ENCODE results near the gene PPP1CA.

DNA sequence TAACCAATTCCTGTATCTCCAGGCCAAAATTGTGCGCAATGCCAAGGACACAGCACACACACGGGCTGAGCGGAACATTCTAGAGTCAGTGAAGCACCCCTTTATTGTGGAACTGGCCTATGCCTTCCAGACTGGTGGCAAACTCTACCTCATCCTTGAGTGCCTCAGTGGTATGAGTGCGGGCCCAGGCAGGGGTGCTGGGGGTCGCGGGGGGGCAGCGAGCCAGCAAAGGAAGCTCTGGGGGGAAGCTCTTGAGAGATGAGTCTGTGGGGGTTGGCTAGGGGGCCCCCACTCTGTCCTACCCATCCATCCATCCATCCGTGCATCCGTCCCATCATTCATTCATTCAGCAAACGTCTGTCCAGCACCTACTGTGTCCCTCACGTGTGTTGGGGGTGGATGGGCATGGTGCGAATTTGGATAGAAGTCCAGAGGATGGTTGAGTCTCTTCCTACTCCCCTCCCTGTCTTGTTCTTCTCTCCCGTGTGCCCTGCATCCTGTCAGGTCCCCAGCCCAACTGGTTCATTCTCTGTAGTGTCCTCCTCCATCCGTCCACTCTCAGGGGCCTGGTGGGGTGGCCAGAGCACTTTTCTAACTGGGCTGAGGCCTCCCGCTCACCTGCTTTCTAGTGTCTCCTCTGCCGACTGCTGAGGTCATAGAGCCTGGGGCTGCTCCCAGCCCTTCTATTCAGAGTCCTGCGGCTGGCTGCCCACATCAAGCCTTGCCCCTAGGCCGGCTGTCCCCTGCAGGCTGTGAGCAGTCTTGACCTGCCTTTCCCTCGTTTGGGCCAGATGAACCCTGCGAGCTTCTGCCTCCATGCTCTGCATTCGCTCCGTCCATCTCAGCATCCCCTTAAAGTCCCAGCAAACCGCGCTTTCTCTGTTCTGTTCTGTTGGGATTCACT lies 29.9 kb upstream of the PPP1CA start:
- TF ChIP-seq, protein P1, sequence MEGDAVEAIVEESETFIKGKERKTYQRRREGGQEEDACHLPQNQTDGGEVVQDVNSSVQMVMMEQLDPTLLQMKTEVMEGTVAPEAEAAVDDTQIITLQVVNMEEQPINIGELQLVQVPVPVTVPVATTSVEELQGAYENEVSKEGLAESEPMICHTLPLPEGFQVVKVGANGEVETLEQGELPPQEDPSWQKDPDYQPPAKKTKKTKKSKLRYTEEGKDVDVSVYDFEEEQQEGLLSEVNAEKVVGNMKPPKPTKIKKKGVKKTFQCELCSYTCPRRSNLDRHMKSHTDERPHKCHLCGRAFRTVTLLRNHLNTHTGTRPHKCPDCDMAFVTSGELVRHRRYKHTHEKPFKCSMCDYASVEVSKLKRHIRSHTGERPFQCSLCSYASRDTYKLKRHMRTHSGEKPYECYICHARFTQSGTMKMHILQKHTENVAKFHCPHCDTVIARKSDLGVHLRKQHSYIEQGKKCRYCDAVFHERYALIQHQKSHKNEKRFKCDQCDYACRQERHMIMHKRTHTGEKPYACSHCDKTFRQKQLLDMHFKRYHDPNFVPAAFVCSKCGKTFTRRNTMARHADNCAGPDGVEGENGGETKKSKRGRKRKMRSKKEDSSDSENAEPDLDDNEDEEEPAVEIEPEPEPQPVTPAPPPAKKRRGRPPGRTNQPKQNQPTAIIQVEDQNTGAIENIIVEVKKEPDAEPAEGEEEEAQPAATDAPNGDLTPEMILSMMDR (IDR thresholded peaks at IDR 0.05): no peak
- no peak for TF ChIP-seq EZH2 (IDR thresholded peaks at IDR 0.05; ENCODE audit: borderline replicate concordance, insufficient read depth, low read depth, low read length, poor library complexity, severe bottlenecking)

All from B cell (primary cell).